NCI-H1930 (cell line): ENCODE results near the gene PDIA5.

Experiments
- DNase-seq, 2 experiments: peaks; one replicate each; lab custom pipeline; 2025; lab: John Stamatoyannopoulos, UW

The PDIA5 gene

DNA sequence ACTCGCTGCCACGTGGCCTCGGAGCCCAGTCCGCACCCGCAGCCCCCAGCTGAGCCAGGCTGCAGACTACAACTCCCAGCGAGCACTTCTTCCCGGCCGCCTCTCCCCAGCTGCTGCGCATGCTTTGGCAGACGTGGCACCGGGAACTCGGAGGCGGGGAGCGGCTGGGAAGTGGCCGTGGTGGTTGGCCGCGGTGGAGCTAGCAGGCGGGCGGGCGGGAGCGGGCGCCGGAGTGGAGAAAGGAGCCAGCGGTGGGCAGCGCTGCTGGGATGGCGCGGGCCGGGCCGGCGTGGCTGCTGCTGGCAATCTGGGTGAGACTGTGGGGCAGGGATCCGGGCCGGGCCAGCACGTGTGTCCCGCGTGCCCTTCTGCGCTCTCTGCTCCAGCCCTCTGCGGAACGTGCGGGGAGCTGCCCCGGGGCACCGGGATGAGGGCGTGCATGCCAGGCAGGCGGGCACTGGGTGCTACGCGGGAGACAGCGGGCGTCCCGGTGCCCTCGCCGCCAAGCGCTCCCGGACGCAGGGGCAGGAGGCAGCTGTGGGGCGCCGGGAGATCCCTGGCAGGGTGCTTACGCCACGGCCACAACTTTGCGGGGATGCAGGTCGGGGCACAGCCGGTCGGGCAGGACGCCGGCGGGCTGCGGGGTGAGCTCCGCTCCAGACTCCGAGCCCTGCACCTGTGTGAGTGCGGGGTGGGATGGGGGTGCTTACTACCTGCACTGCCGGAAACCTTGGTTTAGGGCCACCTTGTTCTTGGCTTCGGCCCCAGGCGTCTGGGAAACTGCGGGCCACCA lies at the start of gene PDIA5:
Gene PDIA5 (plus strand): TSS at position 130 of the 793 bp plus-strand sequence. CDS start 140 bp downstream, at position 270.
- DNase-seq = peak; percentile 79 to 84

DNA sequence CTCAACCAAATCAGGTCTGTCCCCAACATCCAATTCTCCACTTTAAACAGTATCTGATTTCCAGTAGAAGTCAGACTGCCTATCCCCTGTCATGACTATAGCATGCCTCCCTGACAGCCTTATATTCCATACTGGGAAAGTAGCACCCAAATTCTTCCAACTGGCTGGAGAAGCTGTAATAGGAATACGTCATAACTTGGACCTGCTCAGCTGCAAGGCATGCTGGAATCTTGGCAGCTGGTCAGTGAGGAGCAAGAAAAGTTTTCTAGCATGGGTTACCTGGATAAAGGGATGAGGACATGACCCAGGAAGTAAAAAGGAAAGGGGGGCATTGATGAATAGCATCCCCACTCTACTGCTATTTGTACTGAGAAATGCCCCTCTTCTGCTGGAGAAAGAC lies 48.1 kb upstream of the PDIA5 start:
- DNase-seq = no peak

DNA sequence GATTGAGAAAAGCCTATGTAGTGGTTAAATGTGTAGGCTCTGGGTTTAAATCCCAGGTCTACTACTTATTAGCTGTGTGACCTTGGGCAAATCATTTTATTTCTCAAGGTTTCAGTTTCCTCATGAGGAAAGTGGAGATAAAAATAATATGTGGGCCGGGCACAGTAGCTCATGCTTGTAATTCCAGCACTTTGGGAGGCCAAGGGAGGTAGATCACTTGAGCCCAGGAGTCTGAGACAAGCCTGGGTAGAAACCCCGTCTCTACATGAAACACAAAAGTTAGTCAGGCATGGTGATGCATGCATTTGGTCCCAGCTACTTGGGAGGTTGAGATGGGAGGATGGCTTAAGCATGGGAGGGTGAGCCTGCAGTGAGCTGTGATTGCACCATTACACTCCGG lies 47.7 kb upstream of the PDIA5 start:
- DNase-seq = no peak

DNA sequence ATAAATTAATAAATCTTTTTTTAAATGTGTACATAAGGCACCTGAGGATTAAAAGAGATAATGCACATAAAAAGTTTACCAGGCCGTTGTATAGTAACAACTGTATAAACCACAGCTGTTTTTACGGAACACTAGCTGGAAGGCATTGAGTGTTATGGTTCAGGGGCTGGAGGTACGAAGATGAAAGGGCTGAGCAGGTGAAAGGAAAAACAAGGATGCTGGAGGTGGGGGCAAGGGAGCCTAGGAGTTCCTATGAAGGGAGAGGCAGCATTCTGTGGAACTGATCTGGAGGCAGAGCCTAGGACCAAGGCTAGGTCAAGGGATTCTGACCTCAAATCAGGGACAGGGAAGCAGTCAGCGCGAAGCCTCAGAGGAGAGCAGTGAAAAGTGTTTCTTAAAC lies 47.2 kb upstream of the PDIA5 start:
- no peak for DNase-seq

DNA sequence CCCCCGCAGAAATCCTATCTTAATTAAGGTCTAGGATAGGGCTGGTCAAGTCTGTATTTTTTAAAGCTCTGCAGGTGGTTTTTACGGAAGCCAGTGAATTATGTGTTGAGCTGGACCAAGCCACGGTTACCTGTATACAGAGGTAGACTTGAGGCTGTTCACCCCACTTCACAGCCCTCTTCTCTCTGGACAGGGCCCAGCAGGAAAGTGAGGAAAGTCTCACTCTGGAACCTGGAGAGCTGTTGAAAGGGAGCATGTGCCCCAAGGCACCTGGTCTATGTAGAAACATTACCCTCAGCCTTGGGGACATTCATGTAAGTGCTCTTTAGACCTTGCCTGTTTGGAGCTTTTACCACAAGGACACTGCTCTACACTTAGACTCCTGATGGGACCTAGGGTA lies 46.1 kb upstream of the PDIA5 start:
- no peak for DNase-seq

DNA sequence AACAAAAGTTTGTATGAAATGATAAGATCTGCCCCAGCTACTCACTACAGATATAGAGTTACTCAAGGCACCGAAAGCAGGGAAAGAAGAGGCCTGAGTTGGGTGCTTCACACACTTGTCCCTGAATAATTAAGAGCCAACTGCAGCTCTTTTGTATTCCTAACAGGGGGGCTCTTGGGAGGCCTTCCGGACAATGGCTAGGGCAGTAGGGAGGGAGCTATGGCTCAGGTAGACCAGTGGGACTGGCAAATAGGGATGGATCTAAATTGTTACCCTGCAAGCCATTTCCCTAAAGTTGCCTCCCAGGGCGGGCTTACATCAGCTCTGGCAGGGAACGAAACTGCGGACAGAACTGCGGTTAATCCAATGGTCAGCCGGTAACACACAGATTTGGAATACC lies 45.4 kb upstream of the PDIA5 start:
- no peak for DNase-seq

DNA sequence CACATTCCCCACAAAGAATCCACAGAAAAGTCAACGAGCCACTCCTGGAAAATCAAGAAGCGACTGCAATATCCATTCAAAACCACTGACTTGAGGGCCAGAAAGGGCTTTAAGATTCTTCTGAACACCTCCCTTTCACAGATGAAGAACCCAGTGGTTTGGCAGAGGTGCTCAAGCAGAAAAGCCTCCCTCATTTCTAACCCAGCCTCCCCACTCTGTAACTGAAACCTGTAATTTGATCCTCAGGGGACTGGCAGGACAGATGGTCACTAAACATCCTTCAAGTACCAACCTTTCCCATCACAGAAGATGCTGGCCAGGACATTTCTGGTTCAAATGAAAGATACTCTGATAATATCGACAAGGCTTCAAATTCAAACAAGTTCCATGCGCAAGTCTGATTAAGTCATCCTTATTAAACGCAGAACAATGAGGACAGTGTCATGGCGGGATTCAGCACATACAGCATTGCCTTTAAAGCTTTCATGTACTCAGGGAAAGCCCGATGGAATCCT lies 44.8 kb upstream of the PDIA5 start:
- no peak for DNase-seq

DNA sequence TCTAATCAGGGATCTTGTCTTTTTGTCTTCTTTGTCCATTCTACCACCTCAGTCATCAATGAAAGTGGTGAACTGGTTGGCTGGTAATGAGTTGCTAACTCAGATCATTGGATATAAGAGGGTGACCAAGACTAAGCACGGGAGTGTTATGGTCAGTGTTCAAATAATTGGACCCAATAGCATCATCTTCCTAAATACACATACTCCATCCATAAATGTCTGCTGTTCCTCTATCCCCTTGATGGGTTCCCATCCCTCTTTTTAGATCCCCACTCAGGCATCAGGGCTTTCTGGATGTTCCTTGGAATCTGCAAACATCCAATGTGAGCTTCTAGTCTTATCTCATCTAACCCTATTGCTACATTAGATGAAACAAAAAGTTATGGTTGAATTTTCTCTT lies 42.8 kb upstream of the PDIA5 start:
- no peak for DNase-seq

DNA sequence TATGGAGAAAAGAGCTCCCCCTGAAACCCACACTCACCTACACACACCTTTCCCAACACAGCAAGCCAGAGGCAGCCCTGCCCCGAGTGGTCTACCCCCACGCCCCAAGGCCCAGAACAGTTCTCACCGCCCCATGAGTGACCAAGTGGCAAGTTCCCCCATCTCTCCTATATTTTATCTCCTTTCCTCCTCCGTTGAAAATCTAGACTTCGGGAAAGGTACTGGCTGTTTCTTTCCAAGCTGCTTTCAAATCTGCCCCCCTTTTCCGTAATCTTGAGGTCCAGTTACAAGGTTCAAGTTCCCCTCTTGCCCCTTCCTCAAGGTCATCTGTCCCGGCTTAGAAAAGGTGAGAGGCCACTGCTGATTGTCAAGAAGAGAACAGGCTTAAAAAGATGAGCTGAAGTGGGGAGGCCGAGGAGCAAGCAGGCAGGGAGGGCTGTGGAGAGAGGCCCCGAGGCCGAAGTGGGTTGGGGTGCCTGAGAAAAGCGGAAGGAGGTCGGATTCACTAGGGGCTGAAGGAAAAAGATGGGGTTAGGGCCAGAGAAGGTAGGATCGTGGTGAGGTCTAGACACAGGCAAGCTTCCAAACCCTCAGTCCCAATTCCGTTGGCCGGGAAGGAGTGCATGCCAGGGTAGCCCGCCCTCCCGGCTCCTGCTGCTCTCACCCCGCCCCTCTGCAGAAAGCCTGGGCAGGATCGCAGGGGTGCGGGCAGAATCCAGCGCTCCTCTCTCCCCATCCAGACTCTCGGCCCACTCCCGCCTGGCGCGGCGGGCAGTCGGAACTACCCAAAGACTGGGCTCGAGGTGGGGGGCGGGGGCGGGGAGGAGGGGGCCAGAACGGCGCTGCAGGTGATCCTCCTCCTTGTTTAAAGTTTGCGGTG lies 40.9 kb upstream of the PDIA5 start:
- DNase-seq = no peak

DNA sequence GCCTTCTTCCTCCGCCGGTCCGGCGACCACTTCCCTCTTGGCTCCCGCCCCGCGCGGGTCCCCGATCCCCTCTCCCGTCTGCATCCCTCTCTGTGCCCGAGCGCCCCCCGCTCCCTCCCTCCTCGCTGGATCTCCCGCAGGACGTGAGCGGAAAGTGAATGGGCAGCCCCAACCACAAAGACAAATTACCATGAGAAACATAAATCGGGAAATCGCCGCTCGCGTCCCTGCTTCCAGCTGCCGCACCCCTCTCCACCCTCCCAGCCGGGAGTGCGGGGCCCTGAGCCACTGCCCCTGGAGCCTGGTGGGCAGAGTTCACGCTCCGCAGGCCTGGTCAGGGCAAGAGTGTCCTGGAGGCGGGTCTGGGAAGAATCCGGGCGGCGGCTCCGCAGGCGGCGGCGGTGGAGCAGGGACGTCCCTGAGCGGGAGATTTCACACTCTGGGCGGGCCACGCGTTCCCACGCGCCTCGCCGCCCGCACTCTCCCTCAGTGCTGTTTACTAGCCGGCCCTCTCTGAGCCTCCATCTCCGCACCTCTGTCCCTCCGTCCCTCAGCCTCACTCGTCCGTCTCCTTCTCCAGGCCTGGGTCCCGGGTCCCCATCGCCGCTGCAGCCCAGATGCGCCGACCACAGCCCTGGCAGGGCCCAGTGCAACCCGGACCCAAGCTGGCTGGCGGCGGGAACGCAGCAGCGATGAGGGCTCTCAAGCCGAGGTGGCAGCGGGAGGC lies 40.1 kb upstream of the PDIA5 start:
- DNase-seq = no peak

DNA sequence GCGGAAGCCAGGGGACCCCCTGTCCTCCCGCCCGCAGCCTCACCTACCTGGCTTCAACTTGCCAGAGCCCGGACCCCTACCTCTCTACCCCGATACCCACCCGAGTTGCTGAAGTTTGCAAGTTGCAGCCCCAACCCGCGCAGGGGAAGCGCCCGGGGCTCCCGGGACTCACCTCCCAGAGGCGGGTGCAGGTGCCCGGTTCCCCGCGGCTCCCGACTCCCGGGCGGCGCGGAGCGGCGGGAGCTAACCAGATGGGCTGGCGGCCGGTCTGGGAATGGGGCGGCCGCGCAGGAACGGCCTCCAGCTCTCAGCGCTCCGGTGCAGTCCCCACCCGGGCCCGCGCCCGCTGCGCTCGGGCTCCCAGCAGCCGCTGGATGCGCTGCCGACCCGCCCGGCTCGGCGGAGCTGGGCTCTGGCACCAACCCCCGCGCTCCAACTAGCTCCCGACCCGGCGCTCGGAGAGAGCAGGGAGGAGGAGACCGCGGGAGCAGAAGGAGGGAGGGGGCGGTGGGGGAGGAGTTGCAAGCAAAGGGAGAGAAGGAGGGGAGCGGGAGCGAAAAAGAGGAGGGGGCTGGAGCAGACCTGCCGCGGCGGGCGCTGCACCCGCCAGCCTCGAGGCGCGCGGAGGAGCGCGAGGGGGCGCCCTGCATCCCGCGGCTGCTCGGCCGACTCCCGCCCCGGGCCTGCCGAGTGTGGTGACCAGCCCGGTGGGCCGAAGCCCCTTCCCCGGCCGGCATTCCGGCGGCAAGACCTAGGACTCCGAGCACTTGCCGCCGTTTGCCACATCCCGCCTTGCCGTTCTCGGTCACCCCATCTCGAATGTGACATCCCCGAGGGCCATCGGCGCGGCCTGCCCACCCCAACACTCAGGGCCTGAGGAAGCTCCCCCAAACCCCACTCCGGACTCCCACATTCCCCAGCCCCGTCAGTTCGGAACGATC lies 39.3 kb upstream of the PDIA5 start, which contains the start of gene SEMA5B:
Gene SEMA5B (minus strand): TSS at position 472 of the 941 bp plus-strand sequence. CDS start 66,500 bp downstream, outside the sequence.
- peak; percentile 61 to 66 for DNase-seq

DNA sequence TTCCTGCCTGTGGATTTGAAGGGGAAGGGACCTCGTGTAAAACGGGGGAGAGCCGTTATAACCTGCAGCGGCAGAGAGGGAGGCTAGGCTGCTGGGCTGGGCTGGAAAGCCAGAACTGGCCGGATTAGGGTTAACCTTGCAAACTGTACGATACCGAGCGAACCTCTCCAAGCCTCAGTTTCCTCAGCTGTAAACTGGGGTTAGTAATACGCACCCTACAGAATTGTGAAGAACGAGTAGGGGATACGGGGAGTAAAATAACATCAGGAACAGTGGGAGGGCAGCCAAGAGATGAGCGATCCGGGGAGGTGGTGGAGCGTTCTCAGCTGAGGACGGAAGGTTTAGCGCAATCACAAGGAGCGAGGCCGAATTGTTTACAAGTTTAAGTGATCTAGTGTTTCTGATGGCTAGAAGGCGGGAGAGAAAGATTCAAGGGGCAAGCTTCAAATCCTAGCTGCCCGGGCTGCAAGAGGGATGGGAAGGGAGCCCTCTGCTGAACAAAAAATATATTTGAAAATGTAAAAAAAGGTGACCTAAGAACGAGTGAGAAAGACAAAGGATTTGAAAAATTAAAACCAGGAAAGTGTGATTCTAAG lies 38.5 kb upstream of the PDIA5 start:
- peak; percentile 48 to 52 for DNase-seq

DNA sequence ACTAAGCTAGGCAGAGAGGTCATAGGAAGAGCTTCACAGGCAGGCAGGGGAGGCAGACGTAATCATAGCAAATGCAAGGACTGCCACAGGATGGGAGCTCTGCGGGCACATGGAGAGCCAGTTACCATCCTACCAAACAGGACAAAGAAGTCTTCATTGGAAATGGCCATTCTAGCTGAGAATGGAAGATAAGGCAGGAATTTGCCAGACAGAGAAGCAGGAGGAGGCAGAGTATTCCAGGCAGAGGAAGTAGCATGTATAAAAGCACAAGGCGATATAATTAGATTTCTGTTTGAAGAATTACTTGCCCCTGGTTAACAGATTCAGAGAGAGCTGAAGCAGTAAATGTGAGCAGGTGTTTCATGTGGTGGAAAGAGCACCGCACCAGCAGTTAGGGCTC lies 35.8 kb upstream of the PDIA5 start:
- no peak for DNase-seq

DNA sequence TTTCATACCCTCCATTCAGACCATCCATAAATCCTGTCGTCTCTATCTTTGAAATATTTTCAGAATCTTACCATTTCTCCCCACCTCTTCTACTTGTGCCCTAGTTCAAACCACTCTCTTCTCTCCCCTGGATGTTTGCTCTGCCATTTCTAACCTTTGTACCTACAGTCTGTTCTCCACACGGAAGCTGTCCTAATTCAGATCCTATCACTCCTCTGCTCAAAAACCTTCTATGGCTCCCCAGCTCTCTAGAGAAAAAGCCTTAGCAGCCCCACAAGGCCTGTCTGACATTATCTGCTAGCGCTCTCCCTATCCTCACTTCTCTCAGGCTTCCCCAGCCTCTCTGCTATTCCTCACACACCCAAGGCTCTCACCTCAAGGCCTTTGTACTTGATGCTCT lies 34.8 kb upstream of the PDIA5 start:
- DNase-seq = no peak

DNA sequence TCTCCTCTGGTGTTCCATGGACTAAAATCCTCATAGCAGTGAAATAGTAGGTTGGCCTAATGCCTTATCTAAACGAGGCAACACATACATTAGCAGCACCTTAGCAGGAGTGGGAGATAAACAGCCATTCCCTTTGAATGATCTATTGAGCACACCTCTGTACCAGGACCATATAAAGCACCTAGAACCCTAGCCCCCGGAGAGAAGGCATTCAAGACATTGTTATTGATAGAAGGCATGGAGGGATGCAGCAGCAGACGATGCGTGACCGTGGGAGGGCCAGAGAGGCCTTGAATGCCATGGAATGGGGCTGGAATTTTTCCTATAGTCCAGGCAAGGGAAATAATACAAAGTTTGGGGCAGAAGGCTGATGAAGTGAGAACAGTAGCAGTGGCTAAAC lies 32.7 kb upstream of the PDIA5 start:
- no peak for DNase-seq

DNA sequence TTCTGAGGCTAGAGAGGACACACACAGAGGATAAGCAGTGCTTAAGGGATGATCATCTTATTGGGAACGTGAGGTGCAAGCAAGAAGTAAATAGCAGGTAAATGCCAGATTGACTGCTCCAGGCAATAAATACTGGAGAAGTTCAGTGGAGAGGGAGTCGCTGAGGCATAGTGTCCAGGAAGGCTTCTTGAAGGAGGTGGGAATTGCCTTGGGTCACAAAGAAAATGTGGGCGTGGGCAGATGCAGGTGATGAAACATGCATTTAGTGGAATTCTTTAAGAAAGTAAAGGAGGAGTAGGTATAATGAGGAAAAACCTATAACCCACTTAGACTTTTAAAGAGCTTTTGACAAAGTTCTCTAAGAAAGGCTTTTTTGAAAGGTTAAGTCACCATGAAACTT lies 31.8 kb upstream of the PDIA5 start:
- no peak for DNase-seq

DNA sequence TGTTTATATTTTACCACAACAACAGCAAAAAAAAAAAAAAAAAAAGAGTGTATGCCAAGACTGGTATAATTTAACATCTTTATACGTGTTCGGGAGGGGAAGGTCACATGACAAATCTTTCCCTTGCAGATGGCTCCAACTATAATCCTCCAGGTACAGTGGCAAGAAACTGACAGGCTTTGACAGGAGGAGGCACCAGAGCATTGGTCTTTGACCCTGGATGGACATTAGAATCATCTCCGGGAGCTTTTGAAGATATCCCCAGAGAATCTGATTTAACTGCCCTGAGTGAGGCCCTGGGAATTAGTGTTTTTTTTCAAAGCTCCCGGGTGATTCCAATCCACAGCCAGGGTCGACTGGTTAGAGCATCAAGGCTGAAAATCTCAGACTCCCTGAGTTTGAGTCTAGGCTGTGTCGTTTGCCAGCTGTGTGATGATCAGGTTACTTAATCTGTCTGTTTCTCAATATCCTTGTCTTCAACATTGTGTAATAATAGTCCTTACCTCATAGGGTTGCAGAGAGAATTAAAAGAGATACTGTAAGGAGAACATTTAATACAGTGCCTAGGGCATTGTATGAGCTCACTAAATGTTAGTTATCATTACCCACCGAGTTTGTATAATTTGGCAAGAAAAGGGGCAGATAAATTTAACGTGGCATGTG lies 30.3 kb upstream of the PDIA5 start:
- no peak for DNase-seq

DNA sequence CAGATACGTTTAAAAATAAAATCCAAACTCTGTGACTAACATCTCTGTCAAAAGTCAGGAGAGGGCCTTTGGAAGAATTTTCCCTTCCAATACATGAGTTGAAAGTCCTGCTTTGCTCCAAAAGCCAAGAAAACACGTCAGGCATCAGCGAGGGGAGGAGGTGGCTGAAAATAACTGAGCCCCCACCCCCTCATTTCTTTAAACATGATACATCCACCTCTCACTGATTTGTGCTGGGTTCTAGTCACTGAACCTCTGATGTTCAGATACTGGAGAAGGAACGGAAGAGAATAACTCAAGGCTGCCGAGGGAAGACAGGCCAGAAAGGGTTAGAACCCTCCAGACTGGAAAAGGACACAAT lies 29.8 kb upstream of the PDIA5 start:
- DNase-seq = no peak

DNA sequence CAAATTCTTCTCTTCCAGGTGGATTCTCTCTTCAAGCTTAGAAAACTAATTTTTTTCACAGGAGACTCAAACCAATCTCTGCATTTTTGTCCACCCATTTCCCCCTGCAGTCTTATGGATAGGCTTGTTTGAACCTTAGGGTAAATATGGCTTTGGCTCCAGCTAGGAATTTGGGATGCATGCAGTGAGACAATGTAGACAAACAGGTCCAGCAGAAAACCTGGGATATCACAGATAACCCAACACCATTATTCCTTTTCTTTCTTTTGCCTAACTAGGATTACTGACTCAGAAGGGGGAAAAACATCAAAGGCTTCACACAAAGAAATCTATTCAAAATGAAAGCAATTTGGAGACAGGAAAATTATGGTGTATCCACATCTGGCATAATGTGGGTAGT lies 28.1 kb upstream of the PDIA5 start:
- DNase-seq = no peak

DNA sequence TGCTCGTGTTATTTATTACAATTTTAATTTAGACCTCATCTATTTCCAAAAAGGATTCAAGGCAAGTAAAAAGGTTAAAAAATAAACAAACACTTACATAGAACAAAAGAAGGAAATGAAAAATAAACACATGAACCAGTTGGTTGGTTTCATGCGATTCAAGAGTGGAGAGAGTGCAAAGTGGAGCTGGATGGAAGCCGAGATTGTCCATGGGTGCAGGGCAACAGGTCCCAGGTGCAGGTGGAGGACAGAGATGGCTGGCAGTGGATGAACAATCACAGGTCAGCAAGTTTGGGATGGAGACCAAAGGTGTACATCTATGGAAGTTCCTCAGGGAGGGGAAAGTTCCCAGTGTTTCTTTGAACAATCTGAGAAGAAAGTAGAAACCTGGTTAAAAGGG lies 27.6 kb upstream of the PDIA5 start:
- no peak for DNase-seq
